H1 (cell line): Measurements from ENCODE around the gene POLDIP2. TPM values are rescaled to one million over a fixed set of nuclear protein-coding genes. Genes with fewer than 3 reads are reported as not detected.

ENCODE experiments used
- ASH2L ChIP-seq: fragments of 200-600, 300-600 bp; sonication (generic); IDR thresholded peaks from one replicate; pipeline ENCODE4 v1.7.1; 2017; ENCODE audit warnings: low read length
- GTF2F1 ChIP-seq: IDR thresholded peaks from 2 replicates; pipeline ENCODE4 v1.6.1; 2012; ENCODE audit warnings: low read depth, low read length, improper control_type of control experiment, borderline replicate concordance
- HDAC2 ChIP-seq, 2 experiments: fragments of 300-600 bp in 1 of 2; sonication (generic) in 1 of 2; IDR thresholded peaks; 2 replicates each; pipeline ENCODE4 v1.6.1; 2011 to 2012; ENCODE audit warnings: low read depth in 2 of 2, low read length in 2 of 2, mild to moderate bottlenecking in 2 of 2, moderate library complexity in 2 of 2, borderline replicate concordance in 1 of 2, inconsistent platforms in 1 of 2
- JUND ChIP-seq: IDR thresholded peaks from 2 replicates; pipeline ENCODE4 v1.6.1; 2011; ENCODE audit warnings: mild to moderate bottlenecking, improper control_type of control experiment, low read length
- KDM1A ChIP-seq: fragments of 200-600, 300-600 bp; sonication (generic); IDR thresholded peaks from 2 replicates; pipeline ENCODE4 v1.7.1; 2016; ENCODE audit warnings: mild to moderate bottlenecking, low read length, borderline replicate concordance
- KDM5A ChIP-seq: fragments of 200-600 bp; IDR thresholded peaks from 2 replicates; pipeline ENCODE4 v1.7.1; 2012; ENCODE audit warnings: mild to moderate bottlenecking, low read length, inconsistent platforms, mixed read lengths
- PHF8 ChIP-seq: fragments of 200-600 bp; sonication (generic); conservative IDR thresholded peaks from 2 replicates; pipeline ENCODE4 v1.7.1; 2012; ENCODE audit warnings: low read depth, mild to moderate bottlenecking, inconsistent platforms, low read length, moderate library complexity
- RAD21 ChIP-seq, 2 experiments: IDR thresholded peaks in 1 of 2; conservative IDR thresholded peaks in 1 of 2; 2 replicates each; pipeline ENCODE4 v1.6.1; 2011; ENCODE audit warnings: low read depth in 2 of 2, low read length in 2 of 2, improper control_type of control experiment in 1 of 2, inconsistent platforms in 1 of 2, mild to moderate bottlenecking in 1 of 2, moderate library complexity in 1 of 2
- SRF ChIP-seq: IDR thresholded peaks from 2 replicates; pipeline ENCODE4 v1.6.1; 2011; ENCODE audit warnings: mild to moderate bottlenecking, low read depth, low read length, moderate library complexity
- TAF1 ChIP-seq: IDR thresholded peaks from 2 replicates; pipeline ENCODE4 v1.6.1; 2011; ENCODE audit warnings: mild to moderate bottlenecking, low read depth, low read length
- ZNF274 ChIP-seq: IDR thresholded peaks from 2 replicates; pipeline ENCODE4 v1.7.0; 2012; ENCODE audit warnings: low read length, borderline replicate concordance; ENCODE audit errors: extremely low read depth
- polyA plus RNA-seq, 7 experiments: library from polyadenylated mRNA; depleted of rRNA in 3 of 7; stranded (reverse) in 5 of 7; unstranded in 2 of 7; fragments of >200 nt in 5 of 7; fragments of 200-250 nt in 2 of 7; gene quantifications; 1 replicate in 5 of 7; 2 replicates in 1 of 7; 4 replicates in 1 of 7; pipeline versions ENCODE4 v1.2.1 to v1.2.3, GENCODE V29; 2011 to 2013; ENCODE audit warnings: missing spikeins in 2 of 7, mixed read lengths in 2 of 7
- total RNA-seq: library from RNA; stranded (reverse); fragmentation: NEBNext Ultra II Directional; extraction: Animal tissue kit (Norgen Biotek cat#: 25700); gene quantifications from 2 replicates; pipeline ENCODE4 v1.2.1, GENCODE V29; 2021
- TF ChIP-seq, protein P1 (sequence below): IDR thresholded peaks from 2 replicates; pipeline ENCODE4 v1.6.1; 2011; ENCODE audit warnings: low read length, improper control_type of control experiment

The POLDIP2 gene
- total and polyA plus RNA-seq, 2 of the 8 experiments (the other 6 are each of a cell fraction or from before 2014, with no cell fraction given) = 74.0 to 76.1 TPM

DNA sequence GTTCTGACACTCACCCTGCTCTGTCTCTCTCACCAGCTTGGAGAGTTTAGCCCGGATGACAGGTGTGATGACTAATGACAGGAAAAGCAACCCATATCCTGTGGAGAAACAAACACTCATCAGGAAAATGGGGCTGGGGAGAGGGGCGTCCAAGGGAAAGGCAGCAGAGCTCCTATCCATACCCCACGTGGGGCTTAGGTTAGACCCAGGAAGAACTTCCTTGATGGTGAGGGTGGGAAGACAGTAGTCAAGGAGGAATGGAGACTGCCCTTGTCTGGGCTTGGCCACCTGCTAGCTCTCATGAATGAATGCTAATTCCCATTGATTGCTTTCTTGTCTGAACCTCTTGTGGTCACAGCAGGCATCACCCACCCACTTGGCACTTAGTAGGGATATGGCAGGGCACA, 44.9 kb upstream of the POLDIP2 start (continued):
- TF ChIP-seq ASH2L = no peak
- TF ChIP-seq ZNF274 = no peak
- no peak for TF ChIP-seq GTF2F1
- TF ChIP-seq, protein P1, sequence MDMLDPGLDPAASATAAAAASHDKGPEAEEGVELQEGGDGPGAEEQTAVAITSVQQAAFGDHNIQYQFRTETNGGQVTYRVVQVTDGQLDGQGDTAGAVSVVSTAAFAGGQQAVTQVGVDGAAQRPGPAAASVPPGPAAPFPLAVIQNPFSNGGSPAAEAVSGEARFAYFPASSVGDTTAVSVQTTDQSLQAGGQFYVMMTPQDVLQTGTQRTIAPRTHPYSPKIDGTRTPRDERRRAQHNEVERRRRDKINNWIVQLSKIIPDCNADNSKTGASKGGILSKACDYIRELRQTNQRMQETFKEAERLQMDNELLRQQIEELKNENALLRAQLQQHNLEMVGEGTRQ = no peak
- TF ChIP-seq KDM5A = no peak
- no peak for TF ChIP-seq SRF
- no peak for TF ChIP-seq RAD21 (IDR thresholded peaks at IDR 0.05 in 1 of 2, conservative IDR thresholded peaks at IDR 0.05 in 1 of 2; ENCODE audit: low read depth in 2 of 2, low read length in 2 of 2)
- no peak for TF ChIP-seq PHF8
- TF ChIP-seq HDAC2 (IDR thresholded peaks at IDR 0.05; ENCODE audit: borderline replicate concordance in 1 of 2, low read depth in 2 of 2, low read length in 2 of 2) = peak; percentile 59 to 62; a peak in 1 of 4 replicates
- peak; percentile 74; the same call in 1 of the 2 replicates for TF ChIP-seq KDM1A
- peak; percentile 49; the same call in 1 of the 2 replicates for TF ChIP-seq JUND
- no peak for TF ChIP-seq TAF1
